Left renal pelvis (tissue), 4 donors: Measurements from ENCODE around the gene TBL1Y. TPM values are rescaled to one million over a fixed set of nuclear protein-coding genes. Genes with fewer than 3 reads are reported as not detected.
"Not testable (repeated sequence)": the region's sequence is repeated elsewhere in the genome, so short reads cannot be mapped to it uniquely, and the experiment has no call there.

Experiments used
- DNase-seq, 4 donors: peaks; one replicate each; pipeline ENCODE4 v3.0.0-alpha.2; 2013; ENCODE audit warnings: low read depth in 4 of 4, low spot score in 3 of 4
- polyA plus RNA-seq, 4 donors: library from polyadenylated mRNA; unstranded; fragments of 120-200 nt; gene quantifications; one replicate each; pipeline ENCODE4 v1.2.1, GENCODE V29; 2013; ENCODE audit not compliant: insufficient read length in 4 of 4

Gene TBL1Y
- polyA plus RNA-seq, 4 donors = 0.79 to 5.1 (median 2.7) TPM

DNA sequence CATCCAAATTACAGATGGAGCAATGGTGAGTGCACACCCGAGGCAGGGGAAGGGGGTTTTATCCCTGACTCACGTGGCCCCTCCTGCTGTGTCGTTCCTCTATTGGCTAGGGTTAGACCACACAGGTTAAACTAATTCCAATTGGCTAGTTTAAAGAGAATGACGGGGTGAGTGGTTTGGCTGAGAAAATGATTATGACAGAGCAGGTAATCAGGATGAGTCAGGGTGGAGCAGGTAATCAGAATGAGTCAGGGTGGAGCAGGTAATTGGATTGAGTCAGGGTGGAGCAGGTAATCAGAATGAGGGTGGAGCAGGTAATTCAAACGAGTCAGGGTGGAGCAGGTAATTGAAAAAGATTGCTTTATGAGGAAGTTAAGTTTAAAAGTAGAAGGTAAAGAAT is 146.4 kb downstream of the TBL1Y start:
- DNase-seq = no peak

DNA sequence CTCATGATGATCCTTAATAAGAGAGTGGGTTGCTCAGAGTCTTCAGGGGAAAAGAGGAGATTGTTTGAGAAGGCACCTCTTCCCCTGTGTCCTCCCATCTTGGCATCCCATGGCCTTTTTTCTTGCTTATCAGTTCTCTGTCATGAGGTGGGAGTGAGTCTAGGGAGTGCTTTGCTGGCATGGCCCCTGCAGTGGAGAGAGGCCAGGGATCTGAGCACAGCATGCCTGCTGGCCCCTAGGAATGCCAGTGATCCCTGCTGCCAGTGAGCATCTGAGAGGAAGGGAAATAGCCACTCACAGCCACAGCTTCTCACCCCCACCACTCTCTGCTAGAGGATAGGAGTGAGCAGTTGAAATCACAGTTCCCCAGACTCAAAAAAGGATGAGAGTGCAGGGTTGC is 168.2 kb downstream of the TBL1Y start:
- no peak for DNase-seq

DNA sequence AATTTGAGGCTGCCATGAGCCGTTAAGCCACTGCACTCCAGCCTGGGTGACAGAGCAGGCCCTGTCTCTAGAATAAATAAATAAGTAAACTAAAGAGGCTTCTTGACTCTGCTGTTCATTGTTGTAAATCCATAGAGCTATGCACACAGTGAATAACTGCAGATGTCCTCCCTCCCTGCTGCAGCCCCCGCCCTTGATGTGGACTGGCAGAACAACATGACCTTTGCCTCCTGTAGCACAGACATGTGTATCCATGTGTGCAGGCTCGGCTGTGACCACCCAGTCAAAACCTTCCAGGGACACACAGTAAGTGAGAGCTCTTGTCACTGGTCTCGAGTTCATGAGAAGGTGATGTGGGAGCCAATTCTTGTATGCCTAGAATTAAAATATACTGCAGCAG is 170.1 kb downstream of the TBL1Y start:
- not testable (repeated sequence) for DNase-seq

DNA sequence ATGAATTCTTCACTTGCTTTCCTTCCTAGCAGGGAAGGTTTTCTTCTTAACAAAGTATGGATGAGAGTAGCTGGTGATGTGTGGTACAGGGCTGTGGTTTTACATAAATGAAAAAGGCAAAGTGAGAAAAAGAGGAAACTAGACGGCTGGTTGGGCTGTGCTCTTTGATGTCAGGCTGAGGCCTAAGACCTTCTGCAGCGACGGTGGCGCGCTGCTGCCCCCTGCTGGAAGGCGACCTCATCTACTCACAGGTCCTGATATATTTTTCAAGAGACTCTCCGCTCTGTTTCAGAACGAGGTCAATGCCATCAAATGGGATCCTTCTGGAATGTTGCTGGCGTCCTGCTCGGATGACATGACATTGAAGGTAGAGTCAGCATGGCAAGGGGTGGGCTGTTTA is 175.1 kb downstream of the TBL1Y start:
- DNase-seq = peak; percentile 24 to 46 (median 32)

DNA sequence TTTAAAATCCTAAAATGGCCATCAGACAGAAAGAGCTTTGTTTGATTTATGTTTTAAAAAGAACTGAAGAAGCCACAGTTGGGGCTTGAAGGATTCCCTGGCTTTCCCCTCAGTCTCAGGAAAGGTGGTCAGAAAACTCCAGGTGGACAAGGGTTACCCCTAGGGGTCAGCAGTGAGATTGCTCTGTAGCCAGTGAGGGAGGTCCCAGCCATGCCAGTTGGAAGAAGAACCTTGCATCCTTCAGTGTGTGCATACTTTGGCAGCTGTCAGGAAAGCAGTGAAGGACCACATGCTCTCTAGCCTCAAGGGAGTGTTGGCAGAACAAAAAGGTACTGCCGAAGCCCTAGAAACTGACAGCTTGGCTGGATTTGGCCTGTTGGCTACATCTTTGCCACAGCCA is 182.3 kb downstream of the TBL1Y start:
- DNase-seq = no peak

DNA sequence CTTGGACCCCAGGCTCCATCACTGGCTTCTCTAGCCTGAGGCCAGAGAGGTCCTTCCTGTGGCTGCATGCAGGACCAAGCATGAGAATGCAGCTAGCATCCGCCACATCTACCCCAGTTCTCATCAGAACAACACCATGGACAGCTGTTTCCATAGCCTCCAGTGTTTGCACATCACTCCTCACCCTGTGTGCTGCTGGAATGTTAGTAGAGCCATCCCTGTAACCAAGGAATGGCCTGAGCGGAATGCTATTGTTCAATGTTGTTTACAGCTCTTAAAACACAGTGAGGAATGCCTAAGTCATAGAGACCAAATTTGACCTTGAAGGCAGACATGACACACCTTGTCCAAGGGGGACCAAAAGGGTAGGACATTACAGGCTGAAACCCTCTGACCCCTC is 183.9 kb downstream of the TBL1Y start:
- no peak for DNase-seq

DNA sequence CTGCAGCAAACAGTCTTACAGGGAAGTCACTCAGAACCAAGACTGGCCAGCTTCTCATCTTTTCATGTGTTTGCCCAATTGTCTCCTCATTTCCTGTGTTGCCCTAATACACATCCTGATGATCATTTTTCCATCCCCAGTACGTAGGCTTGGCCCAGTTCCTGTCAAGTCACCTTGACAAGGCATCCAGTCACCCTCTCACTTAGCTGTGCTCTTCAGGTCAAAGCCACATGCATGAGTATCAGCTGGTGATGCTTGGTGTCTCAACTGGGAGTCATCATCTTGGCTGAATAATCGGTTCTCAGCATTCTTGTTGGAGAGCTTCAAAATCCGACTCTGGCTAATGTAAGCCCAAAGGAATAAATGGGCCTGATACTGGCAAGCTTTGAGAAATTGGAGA is 186.5 kb downstream of the TBL1Y start:
- DNase-seq = no peak

DNA sequence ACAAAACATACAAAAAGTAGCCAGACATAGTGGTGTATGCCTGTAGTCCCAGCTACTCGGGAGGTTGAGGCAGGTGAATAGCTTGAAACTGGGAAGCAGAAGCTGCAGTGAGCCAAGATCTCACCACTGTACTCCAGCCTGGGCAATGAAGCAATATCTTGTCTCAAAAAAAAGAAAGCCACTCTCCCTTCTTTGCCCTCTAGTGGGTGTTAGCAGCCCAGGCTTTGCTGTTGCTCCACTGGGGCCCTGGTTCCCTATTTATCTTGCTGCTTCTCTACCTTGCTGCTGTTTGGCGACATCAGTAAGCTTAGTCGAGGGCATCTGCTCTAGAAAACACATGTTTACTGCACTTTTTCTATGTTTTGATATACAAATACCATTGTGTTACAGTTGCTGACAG is 189.2 kb downstream of the TBL1Y start:
- DNase-seq = no peak

DNA sequence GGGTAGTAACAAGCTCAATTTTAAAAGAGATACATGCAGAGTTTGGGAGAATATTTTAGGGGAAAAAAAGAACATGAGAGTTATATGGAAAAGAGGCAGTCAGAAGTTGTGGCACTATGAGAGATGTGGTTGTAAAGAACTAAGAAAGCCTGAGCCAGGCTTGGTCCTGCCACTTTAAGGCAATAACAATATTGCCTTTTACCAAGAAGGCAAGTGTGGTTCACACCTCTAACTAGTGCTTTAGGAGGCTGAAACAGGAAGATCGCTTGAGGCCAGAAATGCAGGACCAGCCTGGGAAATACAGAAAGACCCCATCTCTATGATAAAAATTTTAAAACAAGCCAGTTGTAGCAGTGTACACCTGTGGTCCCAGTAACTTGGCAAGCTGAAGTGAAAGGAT is 192.2 kb downstream of the TBL1Y start:
- no peak for DNase-seq

DNA sequence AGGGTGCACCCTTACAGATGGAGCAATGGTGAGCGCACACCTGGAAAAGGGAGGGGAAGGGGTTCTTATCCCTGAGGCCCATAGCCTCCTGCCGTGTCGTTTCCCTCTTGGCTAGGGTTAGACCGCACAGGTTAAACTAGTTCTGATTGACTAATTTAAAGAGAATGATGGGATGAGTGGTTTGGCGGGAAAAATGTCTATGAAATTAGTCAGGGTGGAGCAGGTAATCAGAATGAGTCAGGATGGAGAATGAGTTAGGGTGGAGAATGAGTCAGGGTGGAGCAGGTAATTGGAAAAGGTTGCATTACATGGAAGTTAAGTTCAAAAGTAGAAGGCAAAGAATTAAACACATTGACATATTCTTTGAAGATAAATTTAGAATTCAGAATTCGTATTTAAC is 196.7 kb downstream of the TBL1Y start:
- no peak for DNase-seq

DNA sequence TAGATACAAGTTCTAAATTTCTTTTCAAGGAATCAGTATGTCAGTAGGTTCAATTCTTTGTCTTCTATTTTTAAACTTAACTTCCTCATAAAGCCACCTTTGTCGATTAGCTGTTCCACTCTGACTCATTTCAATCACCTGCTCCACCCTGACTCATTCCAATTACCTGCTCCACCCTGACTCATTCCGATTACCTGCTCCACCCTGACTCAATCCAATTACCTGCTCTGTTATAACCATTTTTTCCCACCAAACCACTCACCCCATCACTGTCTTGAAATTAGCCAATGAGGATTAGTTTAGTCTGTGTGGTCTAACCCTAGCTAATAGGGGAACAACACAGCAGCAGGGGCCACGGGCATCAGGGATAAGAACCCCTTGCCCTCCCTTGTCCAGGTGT is 199.6 kb downstream of the TBL1Y start:
- DNase-seq = no peak

DNA sequence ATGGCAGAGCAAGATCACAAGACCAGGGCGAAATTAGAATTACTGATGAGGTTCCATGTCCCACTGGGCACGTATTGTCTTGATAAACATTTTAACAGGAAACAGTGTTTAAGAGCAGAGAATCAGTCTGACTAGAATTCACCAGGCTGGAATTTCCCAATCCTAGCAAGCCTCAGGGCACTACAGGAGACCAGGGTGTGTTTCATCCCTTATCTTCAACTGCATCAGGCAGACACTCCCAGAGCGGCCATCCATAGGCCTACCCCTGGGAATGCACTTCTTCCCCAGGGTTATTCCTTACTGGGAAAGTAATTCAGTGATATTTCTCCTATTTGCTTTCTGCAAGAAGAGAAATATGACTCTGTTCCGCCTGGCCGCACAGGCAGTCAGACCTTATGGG is 205.4 kb downstream of the TBL1Y start:
- DNase-seq = no peak

DNA sequence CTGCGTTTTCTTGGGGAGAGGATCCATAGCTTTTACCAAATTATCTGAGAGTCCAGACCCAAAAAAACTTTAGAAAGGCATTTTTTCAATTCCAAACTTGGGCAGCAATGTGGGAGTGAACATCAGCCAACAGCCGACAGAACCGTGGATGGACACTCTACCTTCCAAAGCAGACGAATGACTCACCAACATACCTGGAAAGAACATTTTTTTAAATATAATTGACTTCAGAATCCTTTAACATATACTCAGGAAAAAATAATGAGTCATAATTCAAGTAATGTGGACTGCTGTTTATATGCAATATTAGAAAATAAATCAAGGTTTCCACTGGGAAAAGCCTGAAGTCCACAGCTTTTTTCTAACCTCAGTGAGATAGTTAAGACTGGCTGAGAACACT is 211.7 kb downstream of the TBL1Y start:
- DNase-seq = no peak

DNA sequence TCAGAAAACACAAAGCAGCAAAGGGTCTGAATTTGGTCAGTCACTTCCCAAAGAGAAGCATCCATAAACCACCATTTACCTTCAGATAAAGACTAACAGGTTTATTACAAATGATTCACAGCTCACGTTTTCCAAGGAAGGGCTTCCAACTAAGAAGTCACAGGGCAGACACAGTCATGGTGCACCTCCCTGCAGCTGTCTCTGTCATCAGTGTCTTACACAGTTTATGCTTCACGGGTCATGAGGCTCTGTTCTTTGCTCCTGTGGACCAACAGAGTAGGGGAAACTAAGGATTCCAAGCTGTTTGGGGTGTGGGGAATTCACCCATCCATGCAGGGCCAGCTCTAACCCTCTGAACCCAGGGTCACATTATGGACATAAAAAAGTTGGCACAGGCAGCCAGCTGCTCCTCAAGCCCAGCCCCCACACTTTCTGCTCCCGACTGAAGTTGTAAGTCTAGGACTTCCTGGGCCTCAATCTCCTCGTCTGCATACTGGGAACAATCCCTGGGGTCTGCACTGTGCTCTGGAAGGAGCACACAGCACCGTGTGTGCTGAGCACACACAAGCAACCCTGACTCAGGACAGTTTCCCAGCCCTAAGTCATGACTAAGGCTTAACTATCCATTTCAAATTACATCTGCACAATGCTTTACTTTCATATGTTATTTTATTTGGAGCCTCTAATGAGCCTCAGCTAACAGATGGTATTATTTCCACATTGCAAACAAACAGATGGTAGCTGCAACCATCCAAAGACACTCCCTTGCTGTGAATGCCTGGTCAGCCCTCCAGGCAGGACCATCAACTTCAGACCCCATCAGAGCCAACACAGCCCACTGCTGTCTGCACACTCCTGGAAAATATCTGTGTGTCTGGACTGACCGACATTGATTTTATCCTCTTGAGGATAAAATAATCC is 214.9 kb downstream of the TBL1Y start:
- DNase-seq = no peak

DNA sequence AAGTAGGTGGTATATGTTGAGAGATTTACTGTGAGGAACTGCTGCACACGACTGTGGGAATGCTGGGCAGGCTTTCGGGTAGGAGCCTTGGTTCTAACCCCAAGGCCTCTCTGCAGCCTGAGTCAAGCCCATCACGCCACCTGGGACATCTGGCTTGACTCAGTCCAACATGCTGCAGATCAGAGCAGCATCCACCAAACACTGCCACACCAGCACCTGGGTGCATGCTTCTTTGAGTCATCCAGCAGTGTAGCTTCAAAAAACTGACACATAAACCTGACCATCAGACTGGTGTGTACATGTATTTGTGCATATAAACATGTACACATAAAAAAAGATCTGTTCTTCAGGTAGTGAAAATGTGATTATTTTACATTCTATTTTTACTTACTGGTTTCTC is 217.7 kb downstream of the TBL1Y start:
- DNase-seq = no peak

Other genes starting within 250 kb of the TBL1Y start
- under 1 TPM in 1 of 4 donors, not detected in 3; 0.24 TPM for gene AMELY, start 1.1 kb downstream of the TBL1Y start, polyA plus RNA-seq